NCI-H1105 (cell line): Measurements from ENCODE around the gene TYW1.
"Not testable (repeated sequence)": the region's sequence is repeated elsewhere in the genome, so short reads cannot be mapped to it uniquely, and the experiment has no call there.

Source experiments
- DNase-seq: peaks from one replicate; lab custom pipeline; 2025; lab: John Stamatoyannopoulos, UW

TYW1 gene

GRCh38 chr7:67189801-67190465, 193.3 kb downstream of the TYW1 start:
- not testable (repeated sequence) for DNase-seq

GRCh38 chr7:67191002-67191720, 194.5 kb downstream of the TYW1 start:
- not testable (repeated sequence) for DNase-seq

- not testable (repeated sequence) for DNase-seq
These were observed 195.6 kb downstream of the TYW1 start for GRCh38 chr7:67192123-67192702.

GRCh38 chr7:67192889-67193613, 196.4 kb downstream of the TYW1 start:
- peak; percentile 38 for DNase-seq

- DNase-seq, result not testable (repeated sequence)
These were observed 199.5 kb downstream of the TYW1 start for GRCh38 chr7:67196176-67196575.

GRCh38 chr7:67198865-67199526, 202.4 kb downstream of the TYW1 start:
- DNase-seq, result not testable (repeated sequence)

GRCh38 chr7:67205772-67206171, 209.1 kb downstream of the TYW1 start:
- DNase-seq, result not testable (repeated sequence)

GRCh38 chr7:67206452-67206851, 209.8 kb downstream of the TYW1 start:
- DNase-seq, result no peak

- not testable (repeated sequence) for DNase-seq
These were observed 212.0 kb downstream of the TYW1 start for GRCh38 chr7:67208656-67209055.

- DNase-seq, result no peak
These were observed 212.6 kb downstream of the TYW1 start for GRCh38 chr7:67209256-67209655.

- DNase-seq, result no peak
These were observed 213.9 kb downstream of the TYW1 start for GRCh38 chr7:67210567-67210966.

GRCh38 chr7:67211650-67212330, 215.2 kb downstream of the TYW1 start:
- not testable (repeated sequence) for DNase-seq

- not testable (repeated sequence) for DNase-seq
These were observed 216.4 kb downstream of the TYW1 start for GRCh38 chr7:67213038-67213437.

GRCh38 chr7:67223551-67223950, 226.9 kb downstream of the TYW1 start:
- not testable (repeated sequence) for DNase-seq

GRCh38 chr7:67226340-67226907, 229.8 kb downstream of the TYW1 start:
- not testable (repeated sequence) for DNase-seq

GRCh38 chr7:67226967-67227366, 230.3 kb downstream of the TYW1 start:
- DNase-seq, result not testable (repeated sequence)

GRCh38 chr7:67229018-67229417, 232.4 kb downstream of the TYW1 start:
- DNase-seq, result not testable (repeated sequence)

GRCh38 chr7:67230029-67230428, 233.4 kb downstream of the TYW1 start:
- DNase-seq, result not testable (repeated sequence)

- not testable (repeated sequence) for DNase-seq
These were observed 236.9 kb downstream of the TYW1 start for GRCh38 chr7:67233506-67233905.

GRCh38 chr7:67236216-67236615, 239.6 kb downstream of the TYW1 start:
- DNase-seq, result not testable (repeated sequence)

GRCh38 chr7:67242871-67243270, 246.2 kb downstream of the TYW1 start:
- not testable (repeated sequence) for DNase-seq
